ENCODE results near the gene AUH.

DNA sequence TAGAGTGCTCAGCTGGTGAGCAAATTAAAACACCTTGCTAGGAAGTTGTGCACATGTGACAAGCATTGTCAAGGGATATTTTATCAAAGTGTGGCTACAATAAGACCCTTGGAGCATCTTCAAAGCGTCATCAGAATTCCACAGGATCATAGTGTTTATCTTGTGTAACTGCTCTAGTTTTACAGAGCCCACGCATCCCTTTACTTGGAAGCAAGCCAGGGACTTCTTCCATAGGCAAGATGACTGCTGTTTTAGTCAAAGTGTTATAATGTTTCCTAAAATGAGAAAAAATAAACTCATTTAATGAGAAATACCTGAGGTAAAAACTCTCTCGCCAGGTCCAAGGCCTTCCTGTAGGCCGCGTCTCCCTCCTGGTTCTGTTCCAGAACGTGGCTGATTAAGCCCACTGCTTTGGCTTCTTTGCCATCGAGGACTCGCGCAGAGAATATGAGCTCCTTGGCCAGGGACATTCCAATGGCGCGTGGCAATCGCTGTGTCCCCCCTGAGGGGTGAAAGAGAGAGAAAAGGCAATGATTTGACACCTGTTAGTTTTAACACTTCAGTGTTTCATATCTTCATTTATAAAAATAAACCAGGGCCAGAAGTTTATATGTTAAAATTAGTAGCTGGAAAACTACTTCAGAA lies 141.1 kb downstream of the AUH start:
- TF ChIP-seq, protein P1, sequence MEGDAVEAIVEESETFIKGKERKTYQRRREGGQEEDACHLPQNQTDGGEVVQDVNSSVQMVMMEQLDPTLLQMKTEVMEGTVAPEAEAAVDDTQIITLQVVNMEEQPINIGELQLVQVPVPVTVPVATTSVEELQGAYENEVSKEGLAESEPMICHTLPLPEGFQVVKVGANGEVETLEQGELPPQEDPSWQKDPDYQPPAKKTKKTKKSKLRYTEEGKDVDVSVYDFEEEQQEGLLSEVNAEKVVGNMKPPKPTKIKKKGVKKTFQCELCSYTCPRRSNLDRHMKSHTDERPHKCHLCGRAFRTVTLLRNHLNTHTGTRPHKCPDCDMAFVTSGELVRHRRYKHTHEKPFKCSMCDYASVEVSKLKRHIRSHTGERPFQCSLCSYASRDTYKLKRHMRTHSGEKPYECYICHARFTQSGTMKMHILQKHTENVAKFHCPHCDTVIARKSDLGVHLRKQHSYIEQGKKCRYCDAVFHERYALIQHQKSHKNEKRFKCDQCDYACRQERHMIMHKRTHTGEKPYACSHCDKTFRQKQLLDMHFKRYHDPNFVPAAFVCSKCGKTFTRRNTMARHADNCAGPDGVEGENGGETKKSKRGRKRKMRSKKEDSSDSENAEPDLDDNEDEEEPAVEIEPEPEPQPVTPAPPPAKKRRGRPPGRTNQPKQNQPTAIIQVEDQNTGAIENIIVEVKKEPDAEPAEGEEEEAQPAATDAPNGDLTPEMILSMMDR (IDR thresholded peaks at IDR 0.05; ENCODE audit: insufficient read depth, low read depth, low read length) = no peak
- no peak for TF ChIP-seq EZH2 (IDR thresholded peaks at IDR 0.05; ENCODE audit: insufficient read depth, low read length)
